ENCODE data around the gene KLHL41.
A peak's percentile ranks its signal among the peaks of the same experiment; 100 is the strongest.

KLHL41 gene

GRCh38 chr2:169479257-169480078 lies 30.0 kb upstream of the KLHL41 start, which contains the start of gene BBS5 (continued):
- TF ChIP-seq ZNF639 (tag by site-specific recombination; IDR thresholded peaks at IDR 0.05) (no peak), ZNF138 (tag by site-specific recombination; IDR thresholded peaks at IDR 0.05; ENCODE audit: borderline replicate concordance) (no peak), ZNF549 (tag by site-specific recombination; IDR thresholded peaks at IDR 0.05) (no peak), ZXDB (tag by site-specific recombination; IDR thresholded peaks at IDR 0.05) (peak; percentile 63), MEIS1 (CRISPR knock-in tag; IDR thresholded peaks at IDR 0.05; ENCODE audit: borderline replicate concordance) (no peak), ZNF146 (tag by site-specific recombination; IDR thresholded peaks at IDR 0.05) (no peak), SETDB1 (IDR thresholded peaks at IDR 0.05; ENCODE audit: insufficient read length, low read length) (no peak), ZNF148 (tag by site-specific recombination; IDR thresholded peaks at IDR 0.05; ENCODE audit: borderline replicate concordance) (no peak), PATZ1 (tag by site-specific recombination; IDR thresholded peaks at IDR 0.05) (peak; percentile 34; the same call in 1 of the 2 replicates), KLF8 (tag by site-specific recombination; IDR thresholded peaks at IDR 0.05) (no peak; the same call in 1 of the 2 replicates), ZNF777 (tag by site-specific recombination; IDR thresholded peaks at IDR 0.05; ENCODE audit: borderline replicate concordance) (no peak), ZNF518A (tag by site-specific recombination; conservative IDR thresholded peaks at IDR 0.05; ENCODE audit: low read depth) (no peak), ZNF266 (tag by site-specific recombination; IDR thresholded peaks at IDR 0.05; ENCODE audit: low read depth) (no peak), ZNF621 (tag by site-specific recombination; IDR thresholded peaks at IDR 0.05) (no peak), REPIN1 (tag by site-specific recombination; IDR thresholded peaks at IDR 0.05; ENCODE audit: low read depth) (no peak), ZNF211 (tag by site-specific recombination; IDR thresholded peaks at IDR 0.05; ENCODE audit: low read depth) (no peak), ZNF529 (tag by site-specific recombination; IDR thresholded peaks at IDR 0.05; ENCODE audit: insufficient replicate concordance) (no peak), ZNF707 (tag by site-specific recombination; IDR thresholded peaks at IDR 0.05) (no peak), KLF1 (tag by site-specific recombination; IDR thresholded peaks at IDR 0.05) (no peak), ZNF114 (tag by site-specific recombination; IDR thresholded peaks at IDR 0.05) (no peak), ZNF350 (tag by site-specific recombination; IDR thresholded peaks at IDR 0.05) (no peak), ZFP41 (tag by site-specific recombination; IDR thresholded peaks at IDR 0.05; ENCODE audit: borderline replicate concordance) (no peak), ZNF513 (tag by site-specific recombination; IDR thresholded peaks at IDR 0.05) (no peak), ZNF10 (tag by site-specific recombination; IDR thresholded peaks at IDR 0.05) (peak; percentile 26; the same call in 1 of the 2 replicates), ZNF768 (tag by site-specific recombination; IDR thresholded peaks at IDR 0.05) (no peak), ZNF623 (tag by site-specific recombination; IDR thresholded peaks at IDR 0.05) (no peak), ZNF302 (tag by site-specific recombination; IDR thresholded peaks at IDR 0.05; ENCODE audit: low read depth) (no peak)
